GM10266 (cell line): Measurements from ENCODE around the gene NTRK3.

ENCODE experiments used
- DNase-seq: peaks from one replicate; pipeline ENCODE4 v3.0.0; 2012; ENCODE audit errors: extremely low spot score
- TF ChIP-seq, protein P1 (sequence below): IDR thresholded peaks from 2 replicates; pipeline ENCODE4 v1.5.1; 2012; ENCODE audit warnings: mild to moderate bottlenecking, low read depth; ENCODE audit not compliant: control insufficient read depth, insufficient read depth; ENCODE audit errors: missing control alignments

The NTRK3 gene

DNA sequence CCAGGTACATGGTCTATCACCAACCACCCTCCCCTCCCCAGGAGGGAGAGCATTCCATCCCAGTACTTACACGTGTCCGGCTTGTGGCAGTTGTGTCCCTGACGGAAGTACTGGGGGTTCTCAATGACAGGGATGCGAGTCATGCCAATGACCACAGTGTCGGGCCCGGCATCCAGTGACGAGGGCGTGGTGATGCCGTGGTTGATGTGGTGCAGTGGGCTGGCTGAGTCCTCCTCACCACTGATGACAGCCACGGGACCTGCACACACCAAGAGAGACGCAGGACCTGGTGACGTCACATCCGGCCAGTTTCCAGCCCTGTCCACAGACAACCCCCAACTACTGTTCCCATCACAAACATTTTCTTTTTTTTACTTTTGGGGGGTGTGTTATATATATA, 223.8 kb downstream of the NTRK3 start:
- TF ChIP-seq, protein P1, sequence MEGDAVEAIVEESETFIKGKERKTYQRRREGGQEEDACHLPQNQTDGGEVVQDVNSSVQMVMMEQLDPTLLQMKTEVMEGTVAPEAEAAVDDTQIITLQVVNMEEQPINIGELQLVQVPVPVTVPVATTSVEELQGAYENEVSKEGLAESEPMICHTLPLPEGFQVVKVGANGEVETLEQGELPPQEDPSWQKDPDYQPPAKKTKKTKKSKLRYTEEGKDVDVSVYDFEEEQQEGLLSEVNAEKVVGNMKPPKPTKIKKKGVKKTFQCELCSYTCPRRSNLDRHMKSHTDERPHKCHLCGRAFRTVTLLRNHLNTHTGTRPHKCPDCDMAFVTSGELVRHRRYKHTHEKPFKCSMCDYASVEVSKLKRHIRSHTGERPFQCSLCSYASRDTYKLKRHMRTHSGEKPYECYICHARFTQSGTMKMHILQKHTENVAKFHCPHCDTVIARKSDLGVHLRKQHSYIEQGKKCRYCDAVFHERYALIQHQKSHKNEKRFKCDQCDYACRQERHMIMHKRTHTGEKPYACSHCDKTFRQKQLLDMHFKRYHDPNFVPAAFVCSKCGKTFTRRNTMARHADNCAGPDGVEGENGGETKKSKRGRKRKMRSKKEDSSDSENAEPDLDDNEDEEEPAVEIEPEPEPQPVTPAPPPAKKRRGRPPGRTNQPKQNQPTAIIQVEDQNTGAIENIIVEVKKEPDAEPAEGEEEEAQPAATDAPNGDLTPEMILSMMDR = no peak
- DNase-seq = no peak

DNA sequence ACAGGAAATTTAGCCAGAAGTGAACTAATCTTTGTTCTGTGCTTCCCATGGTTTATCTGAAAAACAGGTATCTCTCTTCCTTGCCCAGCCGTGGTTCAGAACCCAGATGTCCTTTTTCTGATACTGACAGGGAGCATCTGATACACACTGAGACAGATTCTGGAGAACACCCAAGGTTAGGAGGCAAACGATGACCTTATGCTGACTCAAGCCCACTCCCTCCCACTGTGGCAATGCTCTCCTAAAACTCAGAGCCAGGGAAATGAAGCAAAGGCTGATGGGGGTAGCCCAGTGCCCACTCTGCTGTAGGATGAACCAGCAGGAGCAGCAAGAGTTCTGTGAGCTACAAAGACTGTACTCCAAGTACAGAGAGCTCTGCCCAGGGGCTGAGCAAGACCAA, 225.1 kb downstream of the NTRK3 start:
- DNase-seq = no peak
- TF ChIP-seq, protein P1 = no peak

DNA sequence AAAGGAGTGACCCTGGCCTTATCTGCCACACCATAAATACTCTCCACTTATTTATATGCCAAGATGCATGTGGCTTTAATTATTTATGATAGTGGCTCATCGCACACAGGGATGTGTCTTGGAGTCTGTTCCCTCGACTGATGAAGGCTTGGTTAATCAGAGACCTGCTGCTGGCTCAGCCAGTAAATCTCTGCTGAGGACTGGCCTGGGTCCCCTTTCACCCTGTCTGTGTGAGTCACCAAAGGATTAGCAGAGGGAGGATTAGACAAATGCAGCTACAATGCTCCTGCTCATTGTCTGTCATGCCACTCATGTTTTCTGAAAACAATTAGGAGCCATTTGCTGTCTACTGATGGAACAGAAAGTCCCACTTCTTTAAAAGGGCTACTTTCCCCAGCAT, 226.8 kb downstream of the NTRK3 start:
- no peak for DNase-seq
- TF ChIP-seq, protein P1 = no peak

DNA sequence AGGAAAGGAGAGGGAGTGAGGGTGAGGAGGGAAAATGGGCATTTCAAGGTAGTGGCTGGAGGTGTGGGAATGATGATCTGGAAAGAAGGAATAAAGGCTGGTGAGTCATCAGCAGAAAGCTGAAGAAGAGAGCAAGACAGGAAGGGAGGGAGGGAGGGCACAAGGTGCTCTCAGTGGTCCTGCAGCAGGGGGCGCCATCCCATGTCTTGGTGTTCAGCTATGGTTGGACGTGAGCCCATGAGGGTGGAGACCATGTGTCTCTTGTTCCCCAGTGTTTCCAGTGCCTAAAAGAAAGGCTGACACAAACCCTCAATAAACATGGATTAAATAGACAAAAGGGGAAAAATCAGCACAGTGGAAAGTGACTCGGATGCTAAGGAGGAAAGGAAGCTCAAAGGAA, 228.5 kb downstream of the NTRK3 start:
- DNase-seq = no peak

DNA sequence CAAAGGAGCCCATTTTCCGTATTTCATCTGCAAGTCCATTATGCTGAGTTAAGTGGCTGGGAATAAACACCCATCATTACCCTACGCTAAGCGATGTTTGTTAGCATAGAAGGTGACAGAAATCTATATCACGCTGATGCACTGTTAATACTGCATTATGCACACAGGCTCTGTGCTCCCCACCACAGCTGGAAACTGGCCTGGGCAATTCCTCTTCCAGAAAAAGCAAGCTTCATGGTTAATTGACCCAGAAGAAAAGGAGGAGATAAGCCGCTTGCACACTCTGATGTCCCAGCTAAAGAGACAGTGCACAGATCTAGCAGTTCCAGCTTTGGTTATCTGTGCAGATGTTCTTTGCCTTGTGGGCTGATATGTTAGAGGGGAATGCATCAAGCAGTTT, 232.6 kb downstream of the NTRK3 start:
- DNase-seq = no peak
- TF ChIP-seq, protein P1 = no peak

More for the DNA sequence above, 228.5 kb downstream of the NTRK3 start:
- TF ChIP-seq, protein P1 = no peak

DNA sequence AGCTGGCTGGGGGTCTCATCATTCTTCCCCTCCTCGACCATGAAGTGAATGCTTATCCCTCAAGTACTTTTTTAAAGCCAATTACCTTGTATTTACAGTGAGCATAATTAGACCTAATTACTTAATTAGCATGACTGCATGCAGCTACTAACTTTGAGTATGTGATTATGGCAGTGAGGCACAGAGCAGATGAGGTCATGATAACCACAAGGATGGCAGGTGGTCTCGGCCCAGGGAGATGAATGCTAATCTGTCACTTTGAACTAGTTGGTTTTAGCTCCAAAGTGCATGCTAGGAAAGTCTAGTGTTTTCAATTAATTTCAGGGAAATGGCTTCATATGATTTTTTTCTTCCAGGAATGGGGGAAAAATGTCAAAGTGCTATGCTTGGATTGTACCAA, 233.8 kb downstream of the NTRK3 start:
- no peak for DNase-seq

DNA sequence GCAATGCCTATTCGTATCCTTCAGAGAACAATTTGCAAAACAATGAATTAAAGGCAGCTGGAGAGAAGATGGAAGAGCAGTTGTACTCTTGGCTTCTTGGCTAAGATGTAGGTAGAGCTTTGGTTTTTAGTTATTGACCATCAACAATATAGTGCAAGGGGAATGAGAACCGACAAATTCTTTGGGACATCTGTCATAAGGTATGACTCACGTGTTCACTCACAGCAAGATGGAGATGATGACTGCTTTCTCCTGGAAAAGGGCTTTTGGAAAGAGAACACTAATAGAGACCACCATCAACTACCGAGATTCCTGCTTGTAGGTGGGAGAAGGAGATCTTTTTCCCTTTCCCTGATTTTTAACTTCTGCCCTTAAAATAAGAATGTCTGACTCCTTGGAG, 234.9 kb downstream of the NTRK3 start:
- no peak for DNase-seq
- TF ChIP-seq, protein P1 = no peak

More for the DNA sequence above, 233.8 kb downstream of the NTRK3 start:
- TF ChIP-seq, protein P1 = no peak
